Fibroblast of skin of right quadriceps (primary cell): ENCODE results near the gene EPS8L1.
"Not testable (repeated sequence)": the region's sequence is repeated elsewhere in the genome, so short reads cannot be mapped to it uniquely, and the experiment has no call there.

Experiments used
- DNase-seq: peaks from one replicate; pipeline ENCODE4 v3.0.0-alpha.2; 2013

Gene EPS8L1

GRCh38 chr19:55075371-55075998 lies at the start of gene EPS8L1:
TSS of gene EPS8L1 (plus strand) at chr19:55075869. CDS start at chr19:55076445, 576 bp downstream.
- DNase-seq = no peak

GRCh38 chr19:55027140-55027471 lies 48.6 kb upstream of the EPS8L1 start:
- not testable (repeated sequence) for DNase-seq

GRCh38 chr19:55027472-55028337 lies 48.0 kb upstream of the EPS8L1 start:
- DNase-seq = no peak

GRCh38 chr19:55028757-55029156 lies 46.9 kb upstream of the EPS8L1 start:
- no peak for DNase-seq

GRCh38 chr19:55031178-55031577 lies 44.5 kb upstream of the EPS8L1 start:
- no peak for DNase-seq

- DNase-seq = no peak
Observed at GRCh38 chr19:55032170-55032800, 43.4 kb upstream of the EPS8L1 start.

- DNase-seq = not testable (repeated sequence)
Observed at GRCh38 chr19:55032976-55033643, 42.6 kb upstream of the EPS8L1 start.

GRCh38 chr19:55034751-55035150 lies 40.9 kb upstream of the EPS8L1 start:
- DNase-seq = no peak

GRCh38 chr19:55036058-55036457 lies 39.6 kb upstream of the EPS8L1 start:
- no peak for DNase-seq

- DNase-seq = not testable (repeated sequence)
Observed at GRCh38 chr19:55037603-55038002, 38.1 kb upstream of the EPS8L1 start.

- DNase-seq = not testable (repeated sequence)
Observed at GRCh38 chr19:55040654-55041053, 35.0 kb upstream of the EPS8L1 start.

GRCh38 chr19:55041244-55041626 lies 34.4 kb upstream of the EPS8L1 start:
- no peak for DNase-seq

- DNase-seq = no peak
Observed at GRCh38 chr19:55041627-55042343, 33.9 kb upstream of the EPS8L1 start.

- no peak for DNase-seq
Observed at GRCh38 chr19:55042344-55042678, 33.4 kb upstream of the EPS8L1 start.

- DNase-seq = no peak
Observed at GRCh38 chr19:55042688-55043087, 33.0 kb upstream of the EPS8L1 start.

- no peak for DNase-seq
Observed at GRCh38 chr19:55044286-55044685, 31.4 kb upstream of the EPS8L1 start.

- no peak for DNase-seq
Observed at GRCh38 chr19:55044771-55045716, 30.6 kb upstream of the EPS8L1 start.

- no peak for DNase-seq
Observed at GRCh38 chr19:55046975-55047622, 28.6 kb upstream of the EPS8L1 start.

GRCh38 chr19:55047951-55048350 lies 27.7 kb upstream of the EPS8L1 start:
- no peak for DNase-seq

- no peak for DNase-seq
Observed at GRCh38 chr19:55048446-55048845, 27.2 kb upstream of the EPS8L1 start.
